NT2/D1 (cell line): ENCODE results near the gene PPP1CB.
"Not testable (repeated sequence)": the region's sequence is repeated elsewhere in the genome, so short reads cannot be mapped to it uniquely, and the experiment has no call there.

ENCODE experiments used
- DNase-seq: peaks from one replicate; pipeline ENCODE4 v3.0.0-alpha.2; 2011; ENCODE audit warnings: low read depth, low spot score
- H3K27me3 ChIP-seq: 2 replicates; pipeline ENCODE4 v1.6.0; 2011; ENCODE audit warnings: mild to moderate bottlenecking; ENCODE audit not compliant: insufficient read length, insufficient read depth
- H3K36me3 ChIP-seq: 2 replicates; pipeline ENCODE4 v1.6.1; 2011; ENCODE audit warnings: mild to moderate bottlenecking, low read length, mixed read lengths; ENCODE audit not compliant: insufficient read depth, insufficient read length
- H3K4me1 ChIP-seq: 2 replicates; pipeline ENCODE4 v1.5.1; 2011; ENCODE audit not compliant: insufficient read depth, insufficient read length
- H3K4me3 ChIP-seq: 2 replicates; pipeline ENCODE4 v1.5.1; 2011; ENCODE audit warnings: low read depth; ENCODE audit not compliant: insufficient read length
- H3K9ac ChIP-seq: 2 replicates; pipeline ENCODE4 v1.6.0; 2011; ENCODE audit warnings: low read depth; ENCODE audit not compliant: insufficient read length
- H3K9me3 ChIP-seq: 2 replicates; pipeline ENCODE4 v1.5.1; 2011; ENCODE audit warnings: mild to moderate bottlenecking, low read length; ENCODE audit not compliant: insufficient read depth
- SUZ12 ChIP-seq: IDR thresholded peaks from 2 replicates; pipeline ENCODE4 v1.6.1; 2011; ENCODE audit not compliant: insufficient read length, insufficient read depth; ENCODE audit errors: extremely low read depth
- YY1 ChIP-seq: IDR thresholded peaks from 2 replicates; pipeline ENCODE4 v1.6.1; 2011; ENCODE audit not compliant: insufficient read length, insufficient read depth
- ZNF274 ChIP-seq: IDR thresholded peaks from 2 replicates; pipeline ENCODE4 v1.6.1; 2011; ENCODE audit warnings: mild to moderate bottlenecking, low read depth, low read length

Gene PPP1CB

GRCh38 chr2:28726177-28726576, 25.5 kb upstream of the PPP1CB start:
- Histone ChIP-seq H3K4me1 (no peaks in the 10 kb centered on the region), H3K4me3 (no peak overlapping the region), H3K36me3 (no peaks in the 10 kb centered on the region), H3K9me3 (no peaks in the 10 kb centered on the region), H3K27me3 (no peaks in the 10 kb centered on the region), H3K9ac (no peak overlapping the region)
- TF ChIP-seq YY1 = no peak
- no peak for TF ChIP-seq SUZ12
- no peak for TF ChIP-seq ZNF274
- no peak for DNase-seq

GRCh38 chr2:28729698-28730097, 21.9 kb upstream of the PPP1CB start:
- no peaks in the 10 kb centered on the region for H3K9me3 ChIP-seq
- no peak for DNase-seq
- no peak overlapping the region for H3K4me3 ChIP-seq
- no peak overlapping the region for H3K9ac ChIP-seq
- TF ChIP-seq SUZ12 (no peak), YY1 (no peak), ZNF274 (no peak)
- H3K36me3 ChIP-seq = no peaks in the 10 kb centered on the region
- H3K27me3 ChIP-seq = no peaks in the 10 kb centered on the region
- H3K4me1 ChIP-seq = no peaks in the 10 kb centered on the region

GRCh38 chr2:28730641-28731146, 20.9 kb upstream of the PPP1CB start:
- no peaks in the 10 kb centered on the region for H3K9me3 ChIP-seq
- no peaks in the 10 kb centered on the region for H3K36me3 ChIP-seq
- no peak overlapping the region for H3K4me3 ChIP-seq
- no peak for DNase-seq
- H3K4me1 ChIP-seq = no peaks in the 10 kb centered on the region
- no peak overlapping the region for H3K9ac ChIP-seq
- TF ChIP-seq YY1 = no peak
- no peak for TF ChIP-seq ZNF274
- TF ChIP-seq SUZ12 = no peak
- no peaks in the 10 kb centered on the region for H3K27me3 ChIP-seq

DNA sequence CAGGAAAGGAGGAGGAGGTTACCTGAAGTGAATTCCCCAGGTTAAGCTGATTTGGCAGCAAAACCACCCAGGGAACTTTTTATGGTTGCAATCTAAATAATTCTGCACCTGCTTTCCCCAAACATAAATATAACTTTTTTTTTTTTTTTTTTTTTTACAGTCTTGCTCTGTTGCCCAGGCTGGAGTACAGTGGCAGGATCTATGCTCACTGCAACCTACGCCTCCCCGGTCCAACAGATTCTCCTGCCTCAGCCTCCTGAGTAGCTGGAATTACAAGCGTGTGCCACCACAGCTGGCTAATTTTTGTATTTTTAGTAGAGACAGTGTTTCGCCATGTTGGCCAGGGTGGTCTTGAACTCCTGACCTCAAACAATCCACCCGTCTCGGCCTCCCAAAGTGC, 16.1 kb upstream of the PPP1CB start:
- no peak for TF ChIP-seq ZNF274
- H3K9ac ChIP-seq = no peak overlapping the region
- no peaks in the 10 kb centered on the region for H3K4me1 ChIP-seq
- H3K9me3 ChIP-seq = peaks cover 16% of the 10 kb centered on the region
- DNase-seq = no peak
- H3K4me3 ChIP-seq = no peak overlapping the region
- H3K36me3 ChIP-seq = no peaks in the 10 kb centered on the region
- H3K27me3 ChIP-seq = no peaks in the 10 kb centered on the region

DNA sequence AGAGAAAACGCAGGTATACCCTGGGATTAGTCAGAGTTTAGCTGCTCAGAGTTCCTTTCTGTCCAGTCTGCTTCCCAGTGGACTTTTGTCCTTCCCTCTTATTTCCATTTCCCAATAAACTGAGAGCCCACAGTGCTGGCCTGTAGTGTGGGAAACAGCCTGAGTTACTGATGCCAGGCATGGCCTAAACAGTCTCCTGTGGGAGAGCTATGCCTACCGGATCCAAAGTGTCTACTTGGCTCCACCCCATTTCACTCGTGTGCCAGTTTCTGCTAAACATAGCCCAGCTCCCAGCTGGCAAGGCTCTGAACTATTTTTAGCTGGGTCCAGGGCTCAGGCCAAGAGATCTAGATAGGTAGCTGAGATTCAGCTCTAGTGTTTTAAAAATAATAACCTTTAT, 15.6 kb upstream of the PPP1CB start:
- H3K4me1 ChIP-seq = no peaks in the 10 kb centered on the region
- H3K4me3 ChIP-seq = no peak overlapping the region
- no peak for DNase-seq
- peaks cover 16% of the 10 kb centered on the region for H3K9me3 ChIP-seq
- H3K27me3 ChIP-seq = no peaks in the 10 kb centered on the region
- TF ChIP-seq YY1 (no peak), ZNF274 (no peak), SUZ12 (no peak)
- H3K36me3 ChIP-seq = no peaks in the 10 kb centered on the region
- H3K9ac ChIP-seq = no peak overlapping the region

DNA sequence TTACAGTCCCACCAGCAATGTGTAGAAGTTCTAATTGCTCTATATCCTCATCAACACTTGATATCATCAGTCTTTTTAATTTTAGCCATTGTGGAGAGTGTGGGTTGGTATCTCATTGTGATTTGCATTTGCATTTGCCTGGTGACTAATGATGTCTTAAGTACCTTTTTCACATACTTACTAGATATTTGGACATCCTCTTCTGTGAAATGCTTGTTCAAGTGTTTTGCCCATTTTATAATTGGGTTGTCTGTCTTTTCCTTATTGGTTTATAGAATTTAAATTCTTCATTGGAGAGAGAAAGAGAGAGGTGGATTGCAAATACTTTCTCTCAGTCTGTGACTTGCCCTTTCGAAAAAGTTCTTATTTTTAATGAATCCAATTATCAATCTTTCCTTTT, 14.0 kb upstream of the PPP1CB start:
- TF ChIP-seq YY1 = no peak
- TF ChIP-seq SUZ12 = no peak
- no peak for TF ChIP-seq ZNF274
- Histone ChIP-seq H3K36me3 (no peaks in the 10 kb centered on the region), H3K4me3 (no peak overlapping the region), H3K27me3 (no peaks in the 10 kb centered on the region), H3K4me1 (no peaks in the 10 kb centered on the region), H3K9me3 (peaks cover 16% of the 10 kb centered on the region), H3K9ac (no peak overlapping the region)
- no peak for DNase-seq

GRCh38 chr2:28742619-28743018, 9.0 kb upstream of the PPP1CB start:
- DNase-seq, H3K4me1 ChIP-seq, H3K9me3 ChIP-seq, H3K9ac ChIP-seq, H3K36me3 ChIP-seq, H3K4me3 ChIP-seq, H3K27me3 ChIP-seq: not testable (repeated sequence)

GRCh38 chr2:28745225-28745624, 6.4 kb upstream of the PPP1CB start:
- H3K4me1 ChIP-seq = no peaks in the 10 kb centered on the region
- DNase-seq = no peak
- no peaks in the 10 kb centered on the region for H3K36me3 ChIP-seq
- H3K27me3 ChIP-seq = no peaks in the 10 kb centered on the region
- no peak overlapping the region for H3K9ac ChIP-seq
- no peaks in the 10 kb centered on the region for H3K9me3 ChIP-seq
- no peak for TF ChIP-seq YY1
- no peak for TF ChIP-seq SUZ12
- TF ChIP-seq ZNF274 = no peak
- no peak overlapping the region for H3K4me3 ChIP-seq
